RKO (cell line): Measurements from ENCODE around the gene LIME1.
"Not testable (repeated sequence)": the region's sequence is repeated elsewhere in the genome, so short reads cannot be mapped to it uniquely, and the experiment has no call there.

Experiments
- DNase-seq: peaks from one replicate; pipeline ENCODE4 v3.0.0-alpha.2; 2016; ENCODE audit warnings: low spot score

Gene LIME1

GRCh38 chr20:63708301-63709148, 27.9 kb upstream of the LIME1 start:
- DNase-seq, result peak; percentile 47

- peak; percentile 63 for DNase-seq
These were observed 27.3 kb upstream of the LIME1 start for GRCh38 chr20:63709149-63709527.

- DNase-seq, result no peak
These were observed 25.3 kb upstream of the LIME1 start for GRCh38 chr20:63711085-63711645.

- no peak for DNase-seq
These were observed 24.3 kb upstream of the LIME1 start for GRCh38 chr20:63712191-63712590.

GRCh38 chr20:63714858-63715257, 21.6 kb upstream of the LIME1 start:
- no peak for DNase-seq

GRCh38 chr20:63718996-63719395, 17.5 kb upstream of the LIME1 start:
- DNase-seq, result no peak

GRCh38 chr20:63722967-63723622, 13.4 kb upstream of the LIME1 start:
- not testable (repeated sequence) for DNase-seq

- DNase-seq, result not testable (repeated sequence)
These were observed 6.2 kb upstream of the LIME1 start for GRCh38 chr20:63730189-63730733.

GRCh38 chr20:63731410-63731809, 5.1 kb upstream of the LIME1 start:
- DNase-seq, result no peak

- no peak for DNase-seq
These were observed 4.1 kb upstream of the LIME1 start for GRCh38 chr20:63732118-63733095.

GRCh38 chr20:63733117-63733516, 3.3 kb upstream of the LIME1 start:
- DNase-seq, result no peak

- no peak for DNase-seq
These were observed 2.8 kb upstream of the LIME1 start for GRCh38 chr20:63733579-63734081.

- no peak for DNase-seq
These were observed 2.1 kb upstream of the LIME1 start for GRCh38 chr20:63734111-63734945.

GRCh38 chr20:63734946-63735858, 1.3 kb upstream of the LIME1 start:
- no peak for DNase-seq

GRCh38 chr20:63736893-63737694, 630 bp downstream of the LIME1 start:
- no peak for DNase-seq

- DNase-seq, result no peak
These were observed 1.2 kb downstream of the LIME1 start for GRCh38 chr20:63737695-63737944.

GRCh38 chr20:63737945-63738686, 1.7 kb downstream of the LIME1 start:
- DNase-seq, result no peak

GRCh38 chr20:63738687-63739129, 2.2 kb downstream of the LIME1 start:
- no peak for DNase-seq
